Natural killer cell (primary cell): ENCODE data around the gene ATP8B1. TPM values are rescaled to one million over a fixed set of nuclear protein-coding genes. Genes with fewer than 3 reads are reported as not detected.

ENCODE experiments used
- ATAC-seq, 3 donors: fragments of 150-1000 bp in 2 of 3; fragments of 200-7000 bp in 1 of 3; cut with Tn5 transposase; 1 replicate in 1 of 3; 2 replicates in 2 of 3; pipeline ENCODE4 v1.10.0; 2021; ENCODE audit warnings: mild to moderate bottlenecking in 2 of 3, moderate library complexity in 2 of 3
- DNase-seq, 2 donors: peaks; one replicate each; pipeline versions ENCODE4 v3.0.0 to v3.0.0-alpha.2; 2013 to 2021; ENCODE audit warnings: mixed read lengths in 1 of 2
- H3K27ac ChIP-seq: one replicate; pipeline ENCODE4 v1.5.1; 2013; ENCODE audit warnings: mild to moderate bottlenecking, low read length
- H3K27me3 ChIP-seq: one replicate; pipeline ENCODE4 v1.6.1; 2013; ENCODE audit warnings: low read length; ENCODE audit not compliant: control insufficient read depth, insufficient read depth
- H3K36me3 ChIP-seq: one replicate; pipeline ENCODE4 v1.6.1; 2013; ENCODE audit warnings: low read length; ENCODE audit not compliant: control insufficient read depth, insufficient read depth
- H3K4me1 ChIP-seq: one replicate; pipeline ENCODE4 v1.6.1; 2013; ENCODE audit warnings: low read length; ENCODE audit not compliant: control insufficient read depth, insufficient read depth
- H3K4me3 ChIP-seq: one replicate; pipeline ENCODE4 v1.5.1; 2013; ENCODE audit warnings: low read length
- H3K9me3 ChIP-seq: one replicate; pipeline ENCODE4 v1.6.1; 2013; ENCODE audit warnings: low read length; ENCODE audit not compliant: control insufficient read depth, insufficient read depth
- H3K27ac Mint-ChIP-seq, 2 donors: one replicate each; pipeline ENCODE4 v1.8.0; 2022; ENCODE audit warnings: mild to moderate bottlenecking in 2 of 2, mixed read lengths in 2 of 2, moderate library complexity in 1 of 2
- H3K27me3 Mint-ChIP-seq, 2 donors: one replicate each; pipeline ENCODE4 v1.8.0; 2022; ENCODE audit warnings: low read depth in 2 of 2, mixed read lengths in 2 of 2
- H3K36me3 Mint-ChIP-seq: one replicate; pipeline ENCODE4 v1.8.0; 2022; ENCODE audit warnings: mixed read lengths
- H3K4me1 Mint-ChIP-seq, 2 donors: one replicate each; pipeline ENCODE4 v1.8.0; 2022; ENCODE audit warnings: mixed read lengths in 2 of 2
- H3K4me3 Mint-ChIP-seq: one replicate; pipeline ENCODE4 v1.8.0; 2022; ENCODE audit warnings: mild to moderate bottlenecking, moderate library complexity, mixed read lengths
- H3K9me3 Mint-ChIP-seq, 2 donors: one replicate each; pipeline ENCODE4 v1.8.0; 2022; ENCODE audit warnings: mixed read lengths in 2 of 2
- WGBS: methylation state at CpG from one replicate; pipeline ENCODE4 v1.1.7; 2013; ENCODE audit warnings: missing lambda C conversion rate; ENCODE audit not compliant: insufficient coverage; 5-methylcytosine and 5-hydroxymethylcytosine counted together
- intact Hi-C: fragments of 100-400 bp; cut with micrococcal nuclease; formaldehyde crosslinking; loops from one replicate; pipeline ENCODE4 v1.14.2; 2022
- total RNA-seq, 4 donors: library from RNA; stranded (reverse); fragments of 120-200 nt in 1 of 4; gene quantifications; one replicate each; pipeline versions ENCODE4 v1.2.3 to v1.2.4, GENCODE V29; 2013 to 2022
- TF ChIP-seq, protein P1 (sequence below): fragments of 200-600 bp; IDR thresholded peaks from one replicate; pipeline ENCODE4 v1.8.0; 2022; ENCODE audit warnings: antibody characterized with exemption

ATP8B1 gene
- total RNA-seq, 3 donors from 2014 or later (not counting 1 experiment from before 2014, with no cell fraction given) = not detected

- no peaks in the 10 kb centered on the region for H3K36me3 ChIP-seq
- TF ChIP-seq, protein P1, sequence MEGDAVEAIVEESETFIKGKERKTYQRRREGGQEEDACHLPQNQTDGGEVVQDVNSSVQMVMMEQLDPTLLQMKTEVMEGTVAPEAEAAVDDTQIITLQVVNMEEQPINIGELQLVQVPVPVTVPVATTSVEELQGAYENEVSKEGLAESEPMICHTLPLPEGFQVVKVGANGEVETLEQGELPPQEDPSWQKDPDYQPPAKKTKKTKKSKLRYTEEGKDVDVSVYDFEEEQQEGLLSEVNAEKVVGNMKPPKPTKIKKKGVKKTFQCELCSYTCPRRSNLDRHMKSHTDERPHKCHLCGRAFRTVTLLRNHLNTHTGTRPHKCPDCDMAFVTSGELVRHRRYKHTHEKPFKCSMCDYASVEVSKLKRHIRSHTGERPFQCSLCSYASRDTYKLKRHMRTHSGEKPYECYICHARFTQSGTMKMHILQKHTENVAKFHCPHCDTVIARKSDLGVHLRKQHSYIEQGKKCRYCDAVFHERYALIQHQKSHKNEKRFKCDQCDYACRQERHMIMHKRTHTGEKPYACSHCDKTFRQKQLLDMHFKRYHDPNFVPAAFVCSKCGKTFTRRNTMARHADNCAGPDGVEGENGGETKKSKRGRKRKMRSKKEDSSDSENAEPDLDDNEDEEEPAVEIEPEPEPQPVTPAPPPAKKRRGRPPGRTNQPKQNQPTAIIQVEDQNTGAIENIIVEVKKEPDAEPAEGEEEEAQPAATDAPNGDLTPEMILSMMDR = no peak
- no peak overlapping the region for H3K27ac ChIP-seq
- no peaks in the 10 kb centered on the region for H3K36me3 Mint-ChIP-seq
- intact Hi-C loops = no loop called here
- H3K9me3 Mint-ChIP-seq = no peaks in the 10 kb centered on the region
- no peak overlapping the region for H3K4me3 ChIP-seq
- H3K4me1 Mint-ChIP-seq = peaks cover 0 to 4% of the 10 kb centered on the region in 2 donors
- WGBS = 89% methylated on average over 8 of the region's 8 CpGs
- no peaks in the 10 kb centered on the region for H3K27me3 ChIP-seq
- H3K4me1 ChIP-seq = no peaks in the 10 kb centered on the region
- ATAC-seq (no peak), DNase-seq (no peak)
- no peaks in the 10 kb centered on the region for H3K27me3 Mint-ChIP-seq
- no peak overlapping the region for H3K4me3 Mint-ChIP-seq
- no peak overlapping the region for H3K27ac Mint-ChIP-seq
- no peaks in the 10 kb centered on the region for H3K9me3 ChIP-seq
Measured at GRCh38 chr18:57764087-57764486, 39.0 kb downstream of the ATP8B1 start.

- H3K27ac ChIP-seq = no peak overlapping the region
- TF ChIP-seq, protein P1 = no peak
- no peaks in the 10 kb centered on the region for H3K36me3 Mint-ChIP-seq
- no peaks in the 10 kb centered on the region for H3K9me3 Mint-ChIP-seq
- H3K4me1 Mint-ChIP-seq = peaks cover 0 to 4% of the 10 kb centered on the region in 2 donors
- ATAC-seq = no peak
- H3K27ac Mint-ChIP-seq = no peak overlapping the region
- intact Hi-C loops = no loop called here
- H3K4me3 Mint-ChIP-seq = no peak overlapping the region
- no peaks in the 10 kb centered on the region for H3K4me1 ChIP-seq
- no peak overlapping the region for H3K4me3 ChIP-seq
- H3K27me3 Mint-ChIP-seq = no peaks in the 10 kb centered on the region
- no peaks in the 10 kb centered on the region for H3K36me3 ChIP-seq
- H3K27me3 ChIP-seq = no peaks in the 10 kb centered on the region
- 87% methylated on average over 2 of the region's 2 CpGs for WGBS
- no peak for DNase-seq
- H3K9me3 ChIP-seq = no peaks in the 10 kb centered on the region
Measured at GRCh38 chr18:57762686-57763085, 40.4 kb downstream of the ATP8B1 start.

GRCh38 chr18:57759650-57760049 is 43.5 kb downstream of the ATP8B1 start:
- H3K36me3 ChIP-seq = no peaks in the 10 kb centered on the region
- intact Hi-C loops = no loop called here
- no peaks in the 10 kb centered on the region for H3K9me3 Mint-ChIP-seq

More at GRCh38 chr18:57759650-57760049, 43.5 kb downstream of the ATP8B1 start:
- ATAC-seq (no peak), DNase-seq (no peak)
- no peaks in the 10 kb centered on the region for H3K27me3 Mint-ChIP-seq
- TF ChIP-seq, protein P1 = no peak
- peaks cover 0 to 5% of the 10 kb centered on the region in 2 donors for H3K4me1 Mint-ChIP-seq
- no peaks in the 10 kb centered on the region for H3K36me3 Mint-ChIP-seq
- H3K4me3 ChIP-seq = no peak overlapping the region
- H3K4me3 Mint-ChIP-seq = no peak overlapping the region
- 92% methylated on average over 13 of the region's 13 CpGs for WGBS
- no peaks in the 10 kb centered on the region for H3K27me3 ChIP-seq
- no peak overlapping the region for H3K27ac ChIP-seq
- no peak overlapping the region for H3K27ac Mint-ChIP-seq
- no peaks in the 10 kb centered on the region for H3K9me3 ChIP-seq
- no peaks in the 10 kb centered on the region for H3K4me1 ChIP-seq
